DMS79 (cell line): ENCODE data around the gene CAMK1G.

ENCODE experiments used
- DNase-seq: peaks from one replicate; lab custom pipeline; 2025; lab: John Stamatoyannopoulos, UW

CAMK1G gene

GRCh38 chr1:209565759-209566678 lies 17.5 kb upstream of the CAMK1G start:
- peak; percentile 69 for DNase-seq

DNA sequence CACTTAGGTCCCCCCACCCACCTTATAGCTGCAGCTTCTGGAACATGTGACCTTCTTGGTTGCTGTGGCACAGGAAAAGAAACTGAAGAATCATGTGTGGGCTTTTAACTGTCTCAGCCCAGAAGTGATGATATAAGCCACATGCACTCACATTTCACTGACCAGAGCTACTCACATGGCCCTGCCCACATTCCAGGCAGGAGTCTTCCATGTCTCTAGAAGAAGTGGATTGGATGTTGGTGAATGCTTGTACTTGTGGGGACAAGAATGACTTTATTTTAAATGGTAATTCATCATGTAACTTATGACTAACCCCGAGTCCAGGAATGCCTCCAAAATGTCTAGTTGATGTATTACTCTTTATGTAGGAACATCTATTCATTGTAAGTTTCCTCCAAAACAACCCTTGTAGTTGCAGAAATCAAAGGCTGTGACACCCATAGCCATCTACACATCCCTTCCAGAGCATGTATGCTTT lies 15.8 kb upstream of the CAMK1G start:
- no peak for DNase-seq

GRCh38 chr1:209569455-209570207 lies 13.9 kb upstream of the CAMK1G start:
- DNase-seq = peak; percentile 22

DNA sequence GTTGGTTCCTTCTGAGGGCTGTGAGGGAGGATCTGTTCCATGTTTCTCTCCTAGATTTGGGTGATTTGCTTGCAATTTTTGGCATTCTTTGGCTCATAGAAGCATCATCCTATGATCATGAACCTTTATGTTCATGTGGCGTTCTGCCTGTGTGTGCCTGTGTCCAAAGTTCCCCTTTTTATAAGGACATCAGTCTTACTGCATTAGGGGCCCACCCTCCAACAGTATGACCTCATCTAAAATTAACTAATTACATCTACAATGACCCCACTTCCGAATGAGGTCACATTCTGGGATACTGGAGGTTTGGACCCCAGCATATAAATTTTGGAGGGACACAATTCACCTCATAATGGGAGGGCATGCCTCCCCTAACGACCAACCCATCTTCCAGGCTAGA lies 12.8 kb upstream of the CAMK1G start:
- no peak for DNase-seq

- DNase-seq = peak; percentile 12
Measured at GRCh38 chr1:209576392-209577197, 6.9 kb upstream of the CAMK1G start.

GRCh38 chr1:209577346-209577745 lies 6.2 kb upstream of the CAMK1G start:
- DNase-seq = no peak

GRCh38 chr1:209580577-209580976 lies 2.9 kb upstream of the CAMK1G start:
- DNase-seq = no peak

DNA sequence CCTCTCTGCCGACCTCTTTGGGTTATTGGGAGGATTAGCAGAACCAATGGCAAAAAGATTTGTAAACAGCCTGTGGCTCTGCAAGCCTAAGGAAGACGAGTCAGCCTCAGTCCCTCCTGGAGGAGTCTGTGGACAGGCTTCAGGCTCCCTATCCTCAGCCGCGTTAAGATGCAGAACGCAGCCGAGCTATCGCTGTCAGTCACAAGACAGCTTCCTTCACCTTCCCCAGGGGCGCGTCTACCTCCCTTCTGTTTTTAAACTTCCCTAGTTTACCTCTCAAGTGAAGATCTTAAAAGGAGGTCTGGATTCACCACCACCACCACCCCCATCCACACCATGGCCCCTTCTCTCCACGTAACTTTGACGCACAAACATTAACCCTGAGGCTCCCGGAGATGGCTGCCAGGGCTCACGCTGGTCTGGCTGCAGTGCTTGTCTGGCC lies 738 bp downstream of the CAMK1G start:
- no peak for DNase-seq

DNA sequence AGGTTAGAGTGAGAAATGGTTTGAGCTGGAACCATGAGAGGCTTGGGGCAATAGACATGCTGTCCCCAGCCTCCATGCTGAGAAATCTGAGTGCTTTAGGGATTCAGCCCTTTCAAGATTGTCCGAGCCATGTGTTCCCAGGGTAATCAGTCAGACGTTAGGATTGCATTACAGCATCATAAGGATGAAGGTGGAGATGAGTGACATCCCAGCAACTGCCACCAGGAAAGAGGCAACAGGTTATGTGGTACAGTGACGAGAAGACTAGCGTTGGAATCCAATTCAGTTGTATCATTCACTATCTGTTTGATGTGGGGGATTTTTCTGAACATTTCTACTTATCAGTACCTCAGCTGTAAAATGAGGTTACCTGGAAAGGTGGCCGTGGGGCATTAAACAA lies 1.7 kb downstream of the CAMK1G start:
- DNase-seq = no peak

DNA sequence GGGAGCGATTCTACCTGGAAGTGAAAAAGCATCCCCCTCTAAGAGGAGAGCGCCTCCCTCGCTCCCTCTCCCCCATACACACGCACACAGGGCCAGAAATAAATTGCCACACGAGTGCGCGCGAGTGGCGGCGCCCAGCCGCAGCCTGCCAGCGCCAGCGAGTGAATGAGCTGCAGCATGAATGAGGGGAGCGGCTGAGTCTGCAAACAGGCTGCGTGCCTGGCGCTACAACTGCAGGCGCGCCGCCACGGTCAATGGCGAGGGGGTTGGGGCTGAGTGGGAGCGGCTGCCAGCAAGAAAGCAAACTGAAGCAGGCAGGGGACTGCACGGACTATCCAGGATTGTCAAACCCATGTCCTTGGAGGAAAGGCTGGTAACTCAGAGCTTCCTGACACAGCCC lies 2.2 kb downstream of the CAMK1G start:
- peak; percentile 65 for DNase-seq

GRCh38 chr1:209586221-209586740 lies 2.8 kb downstream of the CAMK1G start:
- DNase-seq = no peak

DNA sequence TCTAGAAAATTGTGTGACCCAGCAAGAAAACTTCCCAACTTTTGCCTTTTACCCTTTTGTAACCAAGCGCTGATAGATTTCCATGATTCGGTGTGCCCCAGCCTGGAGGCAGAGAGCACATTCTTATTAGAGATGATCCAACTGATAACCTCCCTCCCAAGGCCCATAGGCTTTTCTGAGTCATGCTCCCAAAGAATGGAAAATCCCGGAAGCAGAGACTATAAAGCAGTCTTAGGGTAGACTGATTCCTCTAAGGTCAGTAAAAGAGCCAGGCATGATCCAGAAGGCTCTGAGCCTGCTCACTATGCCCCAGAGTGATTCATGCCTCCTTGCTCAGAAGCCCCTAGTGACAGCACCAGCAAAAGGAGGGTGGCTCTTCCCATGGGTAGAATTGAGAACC lies 4.3 kb downstream of the CAMK1G start:
- DNase-seq = no peak

DNA sequence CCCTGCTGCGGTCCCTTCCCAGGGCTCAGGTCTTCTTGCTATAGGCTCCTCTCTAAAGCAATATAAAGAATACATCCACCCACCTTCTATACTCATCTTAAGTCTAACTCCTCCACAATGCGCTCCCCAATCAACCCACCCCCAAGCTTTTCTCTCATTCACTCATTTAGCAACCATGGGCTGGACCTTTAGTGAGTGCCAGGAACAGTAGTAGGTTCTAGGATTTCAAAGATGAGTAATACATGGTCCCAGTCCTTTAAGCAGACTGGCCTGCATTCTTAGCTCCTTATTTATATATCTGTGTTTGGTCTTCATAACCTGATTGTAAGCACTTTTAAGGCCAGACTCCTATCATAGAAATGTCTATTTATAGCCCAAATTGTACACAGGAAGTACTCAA lies 5.9 kb downstream of the CAMK1G start:
- no peak for DNase-seq

DNA sequence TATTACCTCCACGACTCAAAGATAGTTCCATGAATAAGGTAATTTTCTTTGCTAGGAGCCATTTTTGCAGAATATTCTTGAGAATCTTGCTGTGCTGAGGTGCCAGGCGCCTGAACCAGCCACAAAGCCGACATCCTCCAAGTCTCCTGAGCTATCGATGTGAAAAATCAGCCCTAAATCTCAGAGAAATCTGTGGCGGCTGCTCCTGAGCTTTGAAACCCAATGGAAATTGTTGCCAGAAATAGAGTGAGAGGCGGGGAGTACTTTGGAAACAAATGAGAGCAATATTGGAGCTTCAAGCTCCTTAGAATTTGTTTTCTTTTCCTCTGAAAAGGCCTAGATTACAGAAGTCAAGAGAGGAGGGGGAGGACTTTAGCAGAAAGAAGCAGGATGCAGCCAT lies 6.3 kb downstream of the CAMK1G start:
- DNase-seq = no peak

DNA sequence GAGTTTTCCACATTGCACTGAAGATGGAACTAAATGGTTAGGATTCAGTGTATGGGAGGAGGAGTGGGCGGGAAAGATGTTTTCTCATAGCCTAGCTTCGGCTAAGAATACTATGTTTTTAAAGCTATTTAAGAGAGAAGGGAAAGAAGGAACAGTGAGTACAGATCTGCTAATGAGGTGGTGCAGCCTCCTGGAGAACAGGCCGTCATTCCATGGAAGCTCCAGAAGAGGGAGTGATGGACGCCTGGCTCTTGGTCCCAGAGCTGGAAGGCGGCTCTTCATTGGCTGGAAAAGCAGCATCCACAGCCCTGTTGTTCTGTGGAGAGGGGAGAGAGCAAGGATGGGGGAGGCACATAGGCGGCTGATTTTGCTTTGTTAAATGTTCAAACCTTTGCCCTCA lies 6.9 kb downstream of the CAMK1G start:
- no peak for DNase-seq

- no peak for DNase-seq
Measured at GRCh38 chr1:209593747-209594146, 10.2 kb downstream of the CAMK1G start.

DNA sequence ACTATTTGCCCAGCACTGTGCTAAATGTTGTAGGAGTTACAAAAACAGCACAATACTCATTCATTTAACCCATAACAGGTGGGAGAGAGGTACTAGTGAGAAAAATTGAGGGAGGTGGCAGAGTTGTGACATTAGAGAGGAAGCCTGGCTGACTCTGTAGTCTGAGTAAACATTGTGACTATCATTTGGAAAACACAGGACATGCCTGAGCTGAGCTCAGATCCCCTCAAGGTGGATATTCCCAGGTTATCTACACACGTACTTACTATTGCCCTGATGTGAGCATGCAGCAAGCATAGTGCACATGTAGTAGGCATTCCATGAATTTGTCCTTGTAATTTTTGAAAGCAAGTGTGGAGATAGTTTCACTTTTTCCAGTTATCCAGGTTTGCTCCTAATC lies 10.9 kb downstream of the CAMK1G start:
- no peak for DNase-seq

DNA sequence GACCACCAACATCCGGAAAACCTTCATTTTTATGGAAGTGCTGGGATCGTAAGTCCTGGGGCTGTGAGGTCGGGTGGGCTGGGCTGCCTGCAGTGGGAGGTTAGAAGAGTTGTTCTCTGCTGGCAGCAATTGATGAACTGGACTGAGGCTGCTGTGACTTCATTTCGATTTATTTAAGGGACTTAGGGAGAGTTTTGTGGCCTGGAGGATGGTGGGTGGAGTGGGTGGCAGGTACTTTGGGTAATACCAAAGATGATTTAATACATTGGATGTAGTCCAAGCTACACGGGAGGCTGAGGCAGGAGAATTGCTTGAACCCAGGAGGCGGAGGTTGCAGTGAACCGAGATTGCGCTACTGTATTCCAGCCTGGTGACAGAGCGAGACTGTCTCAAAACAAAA lies 11.5 kb downstream of the CAMK1G start:
- no peak for DNase-seq

DNA sequence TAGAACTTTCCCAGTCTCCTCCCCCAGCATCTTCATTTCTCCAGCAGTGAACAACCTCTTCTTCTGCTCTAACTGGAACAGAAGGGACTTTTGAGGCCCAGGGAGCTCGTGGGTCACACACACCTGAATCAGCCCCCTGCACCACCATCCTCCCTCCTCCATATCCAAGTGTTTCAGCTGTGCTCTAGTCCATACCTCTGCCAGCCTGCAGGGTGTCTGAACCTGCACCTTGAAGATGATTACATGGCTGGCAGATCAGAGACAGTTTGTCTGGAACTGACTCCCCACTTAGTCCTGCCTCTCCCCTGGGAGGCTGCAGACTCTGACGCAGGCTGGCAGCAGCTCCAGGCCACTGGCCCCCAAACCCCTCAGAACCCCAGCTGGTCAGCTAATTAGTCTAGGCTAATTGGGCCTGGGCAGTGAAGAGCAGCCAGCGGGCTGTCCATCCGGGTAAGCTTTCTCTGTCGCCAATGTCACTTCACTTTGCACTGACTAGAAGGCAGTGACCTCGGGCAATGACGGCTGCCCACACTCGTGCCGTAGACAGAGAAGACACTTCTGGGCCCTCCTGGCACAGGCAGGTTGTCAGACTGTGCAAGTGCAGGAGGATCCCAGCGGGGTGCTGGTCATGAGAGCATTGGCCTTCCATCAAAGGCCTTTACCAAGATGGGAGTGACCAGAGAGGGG lies 12.2 kb downstream of the CAMK1G start:
- no peak for DNase-seq

- no peak for DNase-seq
Measured at GRCh38 chr1:209597499-209597898, 14.0 kb downstream of the CAMK1G start.

GRCh38 chr1:209598227-209598626 lies 14.7 kb downstream of the CAMK1G start:
- DNase-seq = no peak
